HEK293 (cell line): Measurements from ENCODE around the gene VSIG1.

Experiments
- ZNF202 ChIP-seq: fragments of 450-650 bp; formaldehyde crosslinking; IDR thresholded peaks from 2 replicates; pipeline ENCODE4 v1.5.1; 2016; ENCODE audit warnings: missing biosample characterization, missing genetic modification characterization, borderline replicate concordance
- ZNF24 ChIP-seq: fragments of 450-650 bp; formaldehyde crosslinking; IDR thresholded peaks from 2 replicates; pipeline ENCODE4 v1.5.1; 2016; ENCODE audit warnings: missing biosample characterization, missing genetic modification characterization
- TF ChIP-seq, protein P1 (sequence below): fragments of 450-650 bp; formaldehyde crosslinking; IDR thresholded peaks from 2 replicates; pipeline ENCODE4 v1.5.1; 2016; ENCODE audit warnings: missing biosample characterization, missing genetic modification characterization
- TF ChIP-seq, protein P2 (sequence below): fragments of 450-650 bp; formaldehyde crosslinking; IDR thresholded peaks from 2 replicates; pipeline ENCODE4 v1.5.1; 2016; ENCODE audit warnings: missing biosample characterization, missing genetic modification characterization

DNA sequence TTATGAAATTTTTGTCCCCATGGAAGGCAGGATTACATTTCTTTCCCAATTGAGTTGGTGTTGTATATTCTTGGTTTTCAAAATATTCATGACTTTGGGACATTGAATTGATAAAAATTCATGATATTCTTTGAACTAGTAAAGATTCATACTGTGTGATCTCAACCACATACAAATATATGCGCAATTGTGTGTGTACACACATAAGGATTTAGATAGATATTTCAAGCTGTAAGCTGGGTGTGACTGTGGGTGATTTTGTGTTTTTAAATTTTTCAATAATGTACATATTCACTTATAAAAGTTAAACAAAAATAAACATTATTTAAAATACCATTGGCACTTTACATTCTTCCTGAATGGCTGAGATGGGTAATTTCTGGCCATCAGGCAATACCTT lies 19.5 kb upstream of the VSIG1 start:
- TF ChIP-seq, protein P1, sequence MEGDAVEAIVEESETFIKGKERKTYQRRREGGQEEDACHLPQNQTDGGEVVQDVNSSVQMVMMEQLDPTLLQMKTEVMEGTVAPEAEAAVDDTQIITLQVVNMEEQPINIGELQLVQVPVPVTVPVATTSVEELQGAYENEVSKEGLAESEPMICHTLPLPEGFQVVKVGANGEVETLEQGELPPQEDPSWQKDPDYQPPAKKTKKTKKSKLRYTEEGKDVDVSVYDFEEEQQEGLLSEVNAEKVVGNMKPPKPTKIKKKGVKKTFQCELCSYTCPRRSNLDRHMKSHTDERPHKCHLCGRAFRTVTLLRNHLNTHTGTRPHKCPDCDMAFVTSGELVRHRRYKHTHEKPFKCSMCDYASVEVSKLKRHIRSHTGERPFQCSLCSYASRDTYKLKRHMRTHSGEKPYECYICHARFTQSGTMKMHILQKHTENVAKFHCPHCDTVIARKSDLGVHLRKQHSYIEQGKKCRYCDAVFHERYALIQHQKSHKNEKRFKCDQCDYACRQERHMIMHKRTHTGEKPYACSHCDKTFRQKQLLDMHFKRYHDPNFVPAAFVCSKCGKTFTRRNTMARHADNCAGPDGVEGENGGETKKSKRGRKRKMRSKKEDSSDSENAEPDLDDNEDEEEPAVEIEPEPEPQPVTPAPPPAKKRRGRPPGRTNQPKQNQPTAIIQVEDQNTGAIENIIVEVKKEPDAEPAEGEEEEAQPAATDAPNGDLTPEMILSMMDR (tag by site-specific recombination): no peak
- TF ChIP-seq ZNF24: no peak
- TF ChIP-seq, protein P2, sequence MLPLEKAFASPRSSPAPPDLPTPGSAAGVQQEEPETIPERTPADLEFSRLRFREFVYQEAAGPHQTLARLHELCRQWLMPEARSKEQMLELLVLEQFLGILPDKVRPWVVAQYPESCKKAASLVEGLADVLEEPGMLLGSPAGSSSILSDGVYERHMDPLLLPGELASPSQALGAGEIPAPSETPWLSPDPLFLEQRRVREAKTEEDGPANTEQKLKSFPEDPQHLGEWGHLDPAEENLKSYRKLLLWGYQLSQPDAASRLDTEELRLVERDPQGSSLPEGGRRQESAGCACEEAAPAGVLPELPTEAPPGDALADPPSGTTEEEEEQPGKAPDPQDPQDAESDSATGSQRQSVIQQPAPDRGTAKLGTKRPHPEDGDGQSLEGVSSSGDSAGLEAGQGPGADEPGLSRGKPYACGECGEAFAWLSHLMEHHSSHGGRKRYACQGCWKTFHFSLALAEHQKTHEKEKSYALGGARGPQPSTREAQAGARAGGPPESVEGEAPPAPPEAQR: no peak
- TF ChIP-seq ZNF202 (tag by site-specific recombination): no peak
